GM04504 (cell line): Measurements from ENCODE around the gene DMRTA2.

ENCODE experiments used
- DNase-seq: peaks from one replicate; pipeline ENCODE4 v3.0.0-alpha.2; 2012; ENCODE audit warnings: low read depth

The DMRTA2 gene

GRCh38 chr1:50424045-50424883 is 1.0 kb upstream of the DMRTA2 start:
- no peak for DNase-seq

- DNase-seq, result no peak
These were observed 392 bp upstream of the DMRTA2 start for GRCh38 chr1:50423670-50424000.

- no peak for DNase-seq
These were observed 633 bp downstream of the DMRTA2 start for GRCh38 chr1:50422675-50422945.

DNA sequence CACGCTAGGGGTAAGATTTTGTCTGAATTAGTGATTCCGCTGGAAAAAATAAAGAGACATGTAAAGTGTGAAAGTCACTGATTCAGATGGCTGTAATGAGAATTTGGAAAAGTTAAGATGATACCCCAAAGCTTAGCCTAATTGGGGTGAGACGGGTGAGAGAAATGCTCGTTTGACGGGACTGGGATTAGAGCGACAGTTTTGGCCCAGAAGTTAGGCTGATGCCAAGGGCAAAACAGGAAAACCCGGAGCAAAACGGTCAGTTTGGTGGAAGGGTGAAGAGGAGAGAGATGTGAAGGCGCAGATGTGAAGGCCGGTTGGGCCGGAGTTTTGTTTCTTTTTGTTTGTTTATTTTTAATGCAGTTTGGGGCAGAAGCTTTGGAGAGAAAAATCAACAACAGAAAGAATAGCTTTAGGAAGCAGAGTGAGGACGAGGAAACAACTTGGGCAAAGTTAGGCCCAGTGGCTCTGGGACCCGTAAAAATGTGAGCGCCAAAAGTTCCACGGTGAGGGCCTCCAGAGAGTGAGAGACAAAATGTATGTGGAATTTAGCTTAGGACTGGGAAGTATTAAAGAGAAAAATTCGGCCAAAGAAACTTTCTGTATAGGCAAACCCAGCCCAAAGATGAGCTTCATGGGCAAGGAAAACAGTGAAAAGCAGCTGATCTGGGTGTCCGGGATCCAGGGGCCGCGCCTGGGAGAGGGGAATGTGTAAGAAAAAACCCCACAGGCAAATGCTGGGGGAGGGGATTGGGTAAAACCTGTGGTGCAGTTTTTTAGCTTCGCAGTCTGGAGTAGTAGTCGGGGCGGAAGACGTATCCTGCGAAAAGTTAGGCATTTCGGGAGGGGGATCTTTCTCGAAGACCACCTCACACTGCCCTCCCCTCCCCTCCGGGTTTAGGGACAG is 1.2 kb downstream of the DMRTA2 start:
- DNase-seq, result no peak

DNA sequence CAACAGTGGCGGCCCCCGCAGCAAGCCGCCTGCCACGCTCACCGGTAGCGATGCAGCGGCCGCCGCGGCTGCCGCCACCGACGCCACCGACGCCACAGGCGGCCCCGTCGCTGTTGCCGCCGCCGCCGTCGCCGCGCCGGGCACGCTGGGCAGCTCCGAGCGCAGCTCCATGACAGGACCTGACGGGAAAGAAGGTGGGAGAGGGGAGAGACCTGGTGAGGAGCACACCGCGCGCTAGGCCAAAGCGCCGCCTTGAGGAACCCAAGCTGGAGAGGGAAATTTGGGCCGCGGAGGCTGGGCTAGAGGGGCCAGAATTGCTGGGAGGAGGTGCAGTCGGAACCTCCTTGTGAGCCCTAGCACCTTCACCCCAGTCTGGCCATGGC is 1.9 kb downstream of the DMRTA2 start:
- DNase-seq, result no peak

- DNase-seq, result no peak
These were observed 2.4 kb downstream of the DMRTA2 start for GRCh38 chr1:50420689-50421365.

GRCh38 chr1:50419907-50420677 is 3.2 kb downstream of the DMRTA2 start:
- DNase-seq, result no peak

DNA sequence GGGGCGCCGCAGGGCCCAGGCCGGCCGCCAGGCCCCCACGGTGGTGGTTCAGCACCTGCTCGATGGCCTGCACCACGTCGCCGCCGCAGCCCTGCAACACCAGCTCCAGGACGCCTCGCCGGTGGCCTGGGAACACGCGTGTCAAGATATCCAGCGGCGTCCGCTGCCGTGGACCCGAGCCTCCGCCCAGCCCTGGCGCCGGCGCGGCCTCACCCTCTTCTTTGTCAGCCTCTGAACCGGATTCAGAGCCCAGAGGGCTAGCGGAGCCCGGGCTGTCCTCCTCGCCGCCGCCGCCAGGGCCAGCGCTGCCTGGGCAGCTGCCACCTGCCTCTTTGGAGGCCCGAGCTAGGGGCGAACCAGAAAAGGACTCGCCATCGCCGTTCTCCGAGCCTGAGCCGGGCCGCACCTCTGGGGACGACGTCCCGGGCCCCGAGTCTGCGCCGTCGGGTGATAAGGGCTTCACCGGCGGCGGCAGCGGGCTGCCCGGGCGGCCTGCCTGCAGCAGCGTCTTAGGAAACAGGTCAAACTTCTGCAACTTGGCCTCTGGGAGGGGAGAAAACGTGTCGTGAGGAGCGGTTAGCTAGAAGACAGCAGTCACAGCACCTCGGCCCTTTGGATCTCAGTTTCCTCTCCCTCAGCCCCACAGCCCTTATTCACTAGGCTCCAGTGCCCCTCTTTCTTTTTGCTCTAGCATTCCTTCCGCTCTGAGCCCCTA is 3.9 kb downstream of the DMRTA2 start:
- no peak for DNase-seq

- DNase-seq, result no peak
These were observed 4.6 kb downstream of the DMRTA2 start for GRCh38 chr1:50418600-50419109.

GRCh38 chr1:50417946-50418599 is 5.2 kb downstream of the DMRTA2 start:
- no peak for DNase-seq

DNA sequence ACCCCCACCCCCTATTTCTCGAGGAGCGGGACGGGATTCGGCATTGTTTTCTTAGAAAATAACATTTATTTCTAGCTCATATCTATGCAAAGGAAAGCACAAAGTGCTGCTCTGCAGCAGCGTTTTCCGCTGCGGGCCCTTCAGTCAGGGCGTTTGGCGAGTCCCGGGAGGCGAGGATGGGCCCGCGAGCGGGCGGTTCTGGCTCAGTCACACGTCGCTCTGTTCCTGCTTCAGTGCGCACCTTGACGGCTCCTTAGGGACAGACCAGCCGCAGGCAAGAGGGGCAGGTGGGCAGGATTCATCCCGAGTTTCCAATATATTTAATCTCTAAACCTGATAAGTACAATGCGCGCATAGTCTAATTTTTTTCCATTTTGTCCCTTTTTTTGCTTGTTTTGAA is 5.7 kb downstream of the DMRTA2 start:
- DNase-seq, result no peak

- DNase-seq, result no peak
These were observed 6.4 kb downstream of the DMRTA2 start for GRCh38 chr1:50416553-50417453.

DNA sequence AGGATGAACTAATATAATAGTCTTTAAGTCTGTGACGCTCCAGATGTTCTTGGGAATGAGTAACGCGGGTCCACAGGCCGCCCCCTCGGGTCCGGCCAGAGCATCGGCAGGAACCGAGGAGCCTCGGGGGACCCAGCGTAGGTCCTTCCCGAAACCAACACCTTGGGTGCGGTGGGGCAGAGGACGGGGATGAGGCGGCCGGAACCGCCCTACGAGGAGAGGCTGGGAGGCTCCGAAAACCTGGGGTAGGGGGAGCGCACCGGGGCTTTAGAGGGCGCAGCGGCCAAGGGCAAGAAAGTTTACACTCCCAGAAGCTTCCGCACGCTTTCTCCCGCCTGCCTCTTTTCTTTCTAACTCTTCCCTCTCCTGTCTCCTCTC is 7.1 kb downstream of the DMRTA2 start:
- no peak for DNase-seq

DNA sequence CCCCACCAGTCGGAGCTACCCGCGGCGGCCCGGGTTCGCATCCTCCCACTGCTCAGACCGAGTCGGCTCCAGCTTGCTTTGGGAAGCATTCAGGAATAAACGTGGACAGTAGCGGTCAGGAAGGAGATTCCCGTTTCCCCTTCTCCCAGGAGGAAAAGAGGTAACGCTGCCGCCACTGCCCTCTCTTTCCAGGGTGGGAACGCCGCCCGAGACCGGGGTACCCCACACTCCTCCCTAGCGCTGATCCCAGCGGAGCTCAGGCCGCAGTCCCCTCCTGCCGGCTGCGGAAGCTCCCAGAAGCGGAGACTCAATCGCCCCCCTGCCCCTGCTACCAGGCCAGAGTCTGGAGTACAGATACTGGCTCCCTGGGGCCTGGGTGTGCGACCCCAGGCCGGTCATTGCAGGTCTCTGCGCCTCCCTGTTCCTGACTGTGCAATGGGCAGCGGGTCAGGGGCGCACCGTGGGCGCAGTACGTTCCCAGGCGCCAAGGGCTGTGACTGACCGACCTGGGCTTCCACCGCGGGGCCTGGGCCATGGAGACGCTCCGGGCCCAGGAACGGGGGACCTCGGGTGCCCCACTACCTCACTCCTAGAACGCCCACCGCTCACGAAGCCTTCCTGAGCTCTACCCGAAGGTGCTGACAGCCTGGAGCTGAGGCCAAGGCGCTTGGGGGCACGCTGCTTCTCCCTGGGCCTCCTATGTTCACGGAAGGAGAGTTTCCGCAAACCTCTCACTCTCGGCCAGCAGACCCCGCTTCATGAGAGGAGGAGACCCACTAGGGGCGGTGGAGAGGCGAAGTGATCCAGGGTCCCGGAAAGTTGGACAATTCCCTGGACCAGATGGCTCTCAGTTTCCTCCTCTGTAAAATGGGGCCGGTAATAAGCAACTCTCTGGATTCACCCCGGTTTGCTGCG is 7.8 kb downstream of the DMRTA2 start:
- no peak for DNase-seq

DNA sequence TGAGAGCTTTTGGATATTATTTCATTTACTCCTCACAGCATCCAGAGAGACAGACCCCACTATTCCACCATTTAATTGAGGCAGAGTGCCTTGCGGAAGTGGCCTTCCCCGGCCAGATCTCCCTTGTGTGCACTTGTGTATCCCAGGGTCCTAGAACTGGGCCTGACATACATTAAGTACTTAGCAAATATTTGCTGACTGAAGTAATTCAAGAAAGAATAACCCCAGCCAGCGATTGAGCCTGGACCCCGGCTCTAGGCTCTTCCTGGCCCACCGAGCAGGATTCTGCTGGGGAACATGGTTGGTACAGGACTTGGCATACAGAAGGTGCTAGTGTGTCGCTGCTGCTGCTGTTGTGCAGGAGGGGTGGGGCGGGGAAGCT is 8.4 kb downstream of the DMRTA2 start:
- DNase-seq, result no peak

- DNase-seq, result no peak
These were observed 10.3 kb downstream of the DMRTA2 start for GRCh38 chr1:50412813-50413476.

DNA sequence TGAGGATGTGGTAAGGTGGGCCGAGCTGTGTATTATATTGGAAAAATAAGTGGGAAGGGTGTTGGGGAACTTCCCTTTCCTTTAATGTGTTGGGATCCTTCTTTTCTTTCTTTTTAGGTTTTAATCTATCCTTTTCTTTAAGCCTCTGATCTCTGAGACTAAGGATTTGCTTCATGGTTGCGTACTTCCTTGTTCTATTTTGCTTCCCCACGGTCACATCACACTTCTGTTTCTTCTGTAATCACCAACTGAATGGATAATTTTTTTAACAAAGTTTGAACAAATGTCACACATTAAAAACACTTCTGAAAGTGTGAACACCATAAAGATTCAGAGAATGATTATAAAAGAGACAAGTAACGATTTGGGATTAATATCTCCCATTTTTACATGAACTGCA is 17.4 kb downstream of the DMRTA2 start:
- DNase-seq, result no peak

GRCh38 chr1:50393522-50394120 is 29.6 kb downstream of the DMRTA2 start:
- no peak for DNase-seq
